ENCODE measurements around the gene SLC47A1.

- TF ChIP-seq POLR2A (IDR thresholded peaks at IDR 0.05): no peak
- no peak for TF ChIP-seq CTCF (IDR thresholded peaks at IDR 0.05)
- no peak for TF ChIP-seq EP300 (IDR thresholded peaks at IDR 0.05; ENCODE audit: low read depth)
These were observed 5.4 kb downstream of the SLC47A1 start for GRCh38 chr17:19539040-19539399.
